SU-DHL-6 (cell line): Measurements from ENCODE around the gene SLC6A12.

Source experiments
- EZH2phosphoT487 ChIP-seq: fragments of 200-600 bp; sonication (generic), shearing (Covaris generic); conservative IDR thresholded peaks from 2 replicates; pipeline ENCODE4 v1.6.1; 2018; ENCODE audit warnings: mild to moderate bottlenecking, antibody characterized with exemption, low read length, moderate library complexity, mixed read lengths
- TF ChIP-seq, protein P1 (sequence below): fragments of 200-600 bp; sonication (generic); IDR thresholded peaks from one replicate; pipeline ENCODE4 v1.5.1; 2017; ENCODE audit warnings: antibody characterized with exemption, mild to moderate bottlenecking, low read length, moderate library complexity; ENCODE audit not compliant: insufficient read depth, poor library complexity, severe bottlenecking

DNA sequence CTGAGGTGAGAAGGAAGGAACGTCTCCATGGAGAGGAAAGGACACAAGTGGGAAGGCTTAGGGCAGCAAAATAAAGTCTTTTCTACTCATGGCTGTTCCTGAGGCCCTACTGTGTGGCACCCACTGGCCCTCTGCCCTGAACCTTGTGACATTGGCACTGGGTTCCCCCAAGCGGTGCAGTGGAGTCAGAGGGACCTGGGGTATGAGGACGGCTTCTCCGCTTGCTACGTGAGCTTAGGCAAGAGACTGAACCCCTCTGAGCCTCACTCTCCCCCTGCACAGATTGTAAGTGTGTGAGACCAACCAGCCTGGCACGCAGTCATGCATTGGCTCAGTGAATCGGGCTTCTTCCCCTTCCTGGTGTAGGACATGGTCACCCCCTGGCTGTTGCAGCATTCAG lies 19.7 kb downstream of the SLC6A12 start:
- TF ChIP-seq, protein P1, sequence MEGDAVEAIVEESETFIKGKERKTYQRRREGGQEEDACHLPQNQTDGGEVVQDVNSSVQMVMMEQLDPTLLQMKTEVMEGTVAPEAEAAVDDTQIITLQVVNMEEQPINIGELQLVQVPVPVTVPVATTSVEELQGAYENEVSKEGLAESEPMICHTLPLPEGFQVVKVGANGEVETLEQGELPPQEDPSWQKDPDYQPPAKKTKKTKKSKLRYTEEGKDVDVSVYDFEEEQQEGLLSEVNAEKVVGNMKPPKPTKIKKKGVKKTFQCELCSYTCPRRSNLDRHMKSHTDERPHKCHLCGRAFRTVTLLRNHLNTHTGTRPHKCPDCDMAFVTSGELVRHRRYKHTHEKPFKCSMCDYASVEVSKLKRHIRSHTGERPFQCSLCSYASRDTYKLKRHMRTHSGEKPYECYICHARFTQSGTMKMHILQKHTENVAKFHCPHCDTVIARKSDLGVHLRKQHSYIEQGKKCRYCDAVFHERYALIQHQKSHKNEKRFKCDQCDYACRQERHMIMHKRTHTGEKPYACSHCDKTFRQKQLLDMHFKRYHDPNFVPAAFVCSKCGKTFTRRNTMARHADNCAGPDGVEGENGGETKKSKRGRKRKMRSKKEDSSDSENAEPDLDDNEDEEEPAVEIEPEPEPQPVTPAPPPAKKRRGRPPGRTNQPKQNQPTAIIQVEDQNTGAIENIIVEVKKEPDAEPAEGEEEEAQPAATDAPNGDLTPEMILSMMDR = no peak
- TF ChIP-seq EZH2phosphoT487 = no peak
